Glomerular endothelial cell (primary cell): ENCODE data around the gene SRRM3. TPM values are rescaled to one million over a fixed set of nuclear protein-coding genes. Genes with fewer than 3 reads are reported as not detected.
"Not testable (repeated sequence)": the region's sequence is repeated elsewhere in the genome, so short reads cannot be mapped to it uniquely, and the experiment has no call there.

Experiments used
- DNase-seq: peaks from one replicate; pipeline ENCODE4 v3.0.0-alpha.2; 2011; ENCODE audit warnings: low read depth, low spot score; ENCODE audit errors: extremely low read depth
- total RNA-seq: library from RNA; depleted of rRNA; stranded (reverse); fragments of >200 nt; gene quantifications from 2 replicates; pipeline ENCODE4 v1.2.3, GENCODE V29; 2015

The SRRM3 gene
- total RNA-seq, 1 donor from 2014 or later: 0.23 TPM

GRCh38 chr7:76335417-76335816 is 133.7 kb downstream of the SRRM3 start:
- DNase-seq: not testable (repeated sequence)

- no peak for DNase-seq
Observed at GRCh38 chr7:76336094-76336493, 134.4 kb downstream of the SRRM3 start.

Other genes with a start within 250 kb of the SRRM3 start
- 15.7 and 18.6 TPM in 2 replicates for gene TMEM120A, start 207.3 kb upstream of the SRRM3 start, total RNA-seq
- gene STYXL1, start 153.9 kb upstream of the SRRM3 start, total RNA-seq: 46.3 and 47.3 TPM in 2 replicates
- 103 and 110 TPM in 2 replicates for gene MDH2, start 153.8 kb upstream of the SRRM3 start, total RNA-seq
- 688 and 1,027 TPM in 2 replicates for gene HSPB1, start 100.8 kb downstream of the SRRM3 start, total RNA-seq
- 145 and 198 TPM in 2 replicates for gene YWHAG, start 157.1 kb downstream of the SRRM3 start, total RNA-seq
- 1.4 and 2.0 TPM in 2 replicates for gene SSC4D, start 207.8 kb downstream of the SRRM3 start, total RNA-seq
- 1.1 and 4.0 TPM in 2 replicates for gene ZP3, start 223.1 kb downstream of the SRRM3 start, total RNA-seq